Endothelial cell of umbilical vein (primary cell): Measurements from ENCODE around the gene ATRNL1. TPM values are rescaled to one million over a fixed set of nuclear protein-coding genes. Genes with fewer than 3 reads are reported as not detected.

Source experiments
- BruUV-seq: library from RNA; stranded (reverse); fragments of 400-500 nt; replicated peaks from 2 replicates; lab custom pipeline; 2021; lab: Mats Ljungman, UMichigan
- CTCF ChIA-PET: fragments of 300-600, 350-600 bp; sonication (Branson Sonifier 250); formaldehyde crosslinking; loops from one replicate; lab custom pipeline; 2021; ENCODE audit warnings: antibody characterized with exemption, inconsistent platforms; lab: Charles Lee
- POLR2A ChIA-PET: fragments of 300-600, 350-600 bp; sonication (Branson Sonifier 250); formaldehyde crosslinking; loops from one replicate; lab custom pipeline; 2021; ENCODE audit warnings: antibody characterized with exemption, inconsistent platforms; lab: Charles Lee
- DNase-seq: peaks from one replicate; pipeline ENCODE4 v3.0.0-alpha.2; 2011; ENCODE audit warnings: low read depth, low spot score
- FAIRE-seq: peaks from 2 replicates; lab custom pipeline; 2011; peaks lifted over from hg19 to GRCh38; lab: Jason Lieb, UNC
- H2AFZ ChIP-seq: 2 replicates; pipeline ENCODE4 v1.6.0; 2012; ENCODE audit warnings: low read depth, low read length, control low read depth, inconsistent platforms
- H3K27ac ChIP-seq: 2 replicates; pipeline ENCODE4 v1.5.1; 2011; ENCODE audit warnings: low read depth, mild to moderate bottlenecking, control low read depth, low read length, moderate library complexity; ENCODE audit not compliant: insufficient read depth
- H3K27me3 ChIP-seq, 2 experiments: 2 replicates each; pipeline versions ENCODE4 v1.6.0 to v1.6.1; 2011; ENCODE audit warnings: low read length in 2 of 2, mixed read lengths in 1 of 2; ENCODE audit not compliant: control insufficient read depth in 2 of 2, insufficient read depth in 2 of 2
- H3K36me3 ChIP-seq, 2 experiments: 2 replicates in 1 of 2; 3 replicates in 1 of 2; pipeline ENCODE4 v1.5.1; 2011; ENCODE audit warnings: low read length in 2 of 2, mild to moderate bottlenecking in 1 of 2, moderate library complexity in 1 of 2; ENCODE audit not compliant: control insufficient read depth in 2 of 2, insufficient read depth in 2 of 2; ENCODE audit errors: extremely low read depth in 1 of 2
- H3K4me1 ChIP-seq: 3 replicates; pipeline ENCODE4 v1.5.1; 2011; ENCODE audit warnings: mild to moderate bottlenecking, low read length; ENCODE audit not compliant: control insufficient read depth, insufficient read depth; ENCODE audit errors: extremely low read depth
- H3K4me2 ChIP-seq: 2 replicates; pipeline ENCODE4 v1.6.1; 2011; ENCODE audit warnings: low read length, control low read depth, mixed read lengths; ENCODE audit not compliant: insufficient read depth
- H3K4me3 ChIP-seq, 3 experiments: fragments of 200-600 bp in 1 of 3; sonication (generic), shearing (Covaris generic) in 1 of 3; replicated peaks in 1 of 3; 2 replicates each; pipeline ENCODE4 v1.5.1; 2011 to 2016; ENCODE audit warnings: control low read depth in 3 of 3, low read length in 3 of 3, mild to moderate bottlenecking in 2 of 3, inconsistent platforms in 1 of 3, low read depth in 1 of 3, moderate library complexity in 1 of 3; ENCODE audit not compliant: insufficient read depth in 1 of 3
- H3K79me2 ChIP-seq: 2 replicates; pipeline ENCODE4 v1.6.0; 2012; ENCODE audit warnings: low read length, inconsistent platforms; ENCODE audit not compliant: control insufficient read depth, insufficient read depth
- H3K9ac ChIP-seq: replicated peaks from 2 replicates; pipeline ENCODE3; 2011; ENCODE audit warnings: low read length, control low read depth; ENCODE audit not compliant: insufficient read depth; ENCODE audit errors: extremely low read depth
- H3K9me1 ChIP-seq: replicated peaks from 3 replicates; pipeline ENCODE4 v1.6.0; 2011; ENCODE audit warnings: mild to moderate bottlenecking, low read length; ENCODE audit not compliant: control insufficient read depth, insufficient read depth; ENCODE audit errors: extremely low read depth
- H3K9me3 ChIP-seq: replicated peaks from 2 replicates; pipeline ENCODE4 v1.5.1; 2012; ENCODE audit warnings: low read length, inconsistent platforms; ENCODE audit not compliant: control insufficient read depth, insufficient read depth
- H4K20me1 ChIP-seq: replicated peaks from 2 replicates; pipeline ENCODE3; 2011; ENCODE audit warnings: mild to moderate bottlenecking, low read length; ENCODE audit not compliant: control insufficient read depth, insufficient read depth; ENCODE audit errors: extremely low read depth
- CTCF ChIP-seq, 2 donors: IDR thresholded peaks; 1 replicate in 1 of 2; 2 replicates in 1 of 2; pipeline ENCODE4 v1.5.1; 2011; ENCODE audit warnings: low read length in 2 of 2, mild to moderate bottlenecking in 2 of 2, moderate library complexity in 2 of 2, control low read depth in 1 of 2, inconsistent platforms in 1 of 2, low read depth in 1 of 2; ENCODE audit not compliant: insufficient read depth in 1 of 2; ENCODE audit errors: extremely low read depth in 1 of 2
- EZH2 ChIP-seq: IDR thresholded peaks from 2 replicates; pipeline ENCODE4 v1.6.1; 2012; ENCODE audit warnings: borderline replicate concordance, low read depth, mild to moderate bottlenecking, moderate library complexity, low read length, inconsistent platforms; ENCODE audit not compliant: severe bottlenecking
- FOS ChIP-seq: IDR thresholded peaks from 2 replicates; pipeline ENCODE4 v1.6.1; 2011; ENCODE audit warnings: mild to moderate bottlenecking, low read length, moderate library complexity, borderline replicate concordance; ENCODE audit not compliant: insufficient read depth
- GATA2 ChIP-seq: IDR thresholded peaks from 2 replicates; pipeline ENCODE4 v1.7.0; 2011; ENCODE audit warnings: low read depth, mild to moderate bottlenecking, moderate library complexity, mixed read lengths, low read length; ENCODE audit not compliant: insufficient read length, insufficient read depth
- JUN ChIP-seq: IDR thresholded peaks from 2 replicates; pipeline ENCODE4 v1.6.1; 2011; ENCODE audit warnings: borderline replicate concordance, low read depth; ENCODE audit not compliant: insufficient read length, insufficient read depth
- MAX ChIP-seq: IDR thresholded peaks from 2 replicates; pipeline ENCODE4 v1.6.1; 2011; ENCODE audit not compliant: insufficient read depth, insufficient read length
- MYC ChIP-seq: IDR thresholded peaks from one replicate; pipeline ENCODE4 v1.6.1; 2011; ENCODE audit warnings: mild to moderate bottlenecking, low read depth, low read length
- POLR2A ChIP-seq: IDR thresholded peaks from 2 replicates; pipeline ENCODE4 v1.6.1; 2012; ENCODE audit warnings: low read depth, mild to moderate bottlenecking, control low read depth, low read length
- POLR2AphosphoS5 ChIP-seq: IDR thresholded peaks from 2 replicates; pipeline ENCODE4 v1.6.1; 2012; ENCODE audit warnings: low read depth, mild to moderate bottlenecking, control low read depth, low read length, moderate library complexity; ENCODE audit not compliant: insufficient read depth
- dilution Hi-C: fragments of 300-500 bp; cut with MboI; formaldehyde crosslinking; loops from one replicate; pipeline ENCODE4 v1.15.0; 2019; ENCODE audit warnings: low sequenced_read_pairs; ENCODE audit not compliant: extremely low pct_ligation_motif_present
- intact Hi-C: fragments of 100-400 bp; cut with micrococcal nuclease; formaldehyde crosslinking; loops from one replicate; pipeline ENCODE4 v1.10.0; 2022
- polyA plus RNA-seq, 4 experiments: library from polyadenylated mRNA; depleted of rRNA in 3 of 4; stranded (reverse) in 3 of 4; unstranded in 1 of 4; fragments of >200 nt; gene quantifications; 2 replicates each; pipeline versions ENCODE4 v1.2.1 to v1.2.3, GENCODE V29; 2011 to 2012; ENCODE audit warnings: missing spikeins in 1 of 4
- total RNA-seq: library from RNA; stranded (reverse); gene quantifications from 2 replicates; pipeline ENCODE4 v1.2.3, GENCODE V29; 2021

ATRNL1 gene
- total and polyA plus RNA-seq, 2 donors (not counting 3 experiments of a cell fraction or from before 2014, with no cell fraction given) = not detected

DNA sequence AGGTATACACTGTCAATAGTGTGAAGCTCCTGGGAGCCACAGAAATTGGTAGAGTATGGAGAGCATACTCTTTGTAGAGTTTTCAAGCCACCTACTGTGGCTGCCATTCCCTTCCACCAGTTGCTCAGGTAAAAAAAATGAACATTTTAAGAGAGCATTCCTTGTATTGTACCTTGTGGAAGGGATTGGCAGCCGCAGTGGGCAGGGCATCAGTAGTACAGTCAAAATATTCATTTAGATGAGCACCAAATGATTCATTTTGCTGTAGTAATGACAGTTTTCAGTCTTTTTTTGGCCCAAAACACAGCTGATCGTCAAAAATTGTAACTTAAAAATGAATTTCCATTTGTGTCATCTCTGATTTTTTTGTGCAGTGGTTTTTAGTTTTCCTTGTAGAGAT, 304.9 kb downstream of the ATRNL1 start:
- H3K9me3 ChIP-seq = no peaks in the 10 kb centered on the region
- no peak overlapping the region for H2AFZ ChIP-seq
- BruUV-seq = no TSS peak
- no peak for FAIRE-seq
- POLR2A ChIA-PET = no interaction called here
- dilution Hi-C loops (no loop called here), intact Hi-C loops (no loop called here)
- no peak for TF ChIP-seq CTCF (IDR thresholded peaks at IDR 0.05; ENCODE audit: extremely low read depth in 1 of 2, insufficient read depth in 1 of 2, low read depth in 1 of 2, low read length in 2 of 2)
- TF ChIP-seq FOS = no peak
- TF ChIP-seq JUN = no peak
- TF ChIP-seq MYC = no peak
- TF ChIP-seq POLR2AphosphoS5 = no peak
- no peak for TF ChIP-seq EZH2
- no peak for TF ChIP-seq MAX
- no peak for TF ChIP-seq POLR2A
- TF ChIP-seq GATA2 = no peak
- no peak overlapping the region for H3K9ac ChIP-seq
- no peak overlapping the region for H3K4me2 ChIP-seq
- CTCF ChIA-PET = no interaction called here
- H3K9me1 ChIP-seq = no peaks in the 10 kb centered on the region
- H3K4me3 ChIP-seq = no peak overlapping the region
- H3K4me1 ChIP-seq = no peaks in the 10 kb centered on the region
- H3K27me3 ChIP-seq = no peaks in the 10 kb centered on the region
- no peaks in the 10 kb centered on the region for H3K36me3 ChIP-seq
- no peaks in the 10 kb centered on the region for H4K20me1 ChIP-seq
- no peaks in the 10 kb centered on the region for H3K79me2 ChIP-seq
- H3K27ac ChIP-seq = no peak overlapping the region
- no peak for DNase-seq
